NCI-H345 treated with DMSO at 0.1 percent for 48 hours (cell line): ENCODE data around the gene CD200.

Source experiments
- DNase-seq: peaks from one replicate; lab custom pipeline; 2025; ENCODE audit not compliant: unreplicated experiment; lab: John Stamatoyannopoulos, UW

CD200 gene

GRCh38 chr3:112331851-112332250 is 1.1 kb upstream of the CD200 start:
- no peak for DNase-seq

GRCh38 chr3:112333381-112334317 is 693 bp downstream of the CD200 start:
- no peak for DNase-seq

- DNase-seq: no peak
Observed at GRCh38 chr3:112334691-112335433, 1.9 kb downstream of the CD200 start.

- DNase-seq: no peak
Observed at GRCh38 chr3:112335434-112335781, 2.5 kb downstream of the CD200 start.

- DNase-seq: no peak
Observed at GRCh38 chr3:112338021-112338726, 5.2 kb downstream of the CD200 start.

- no peak for DNase-seq
Observed at GRCh38 chr3:112338727-112339056, 5.7 kb downstream of the CD200 start.

- DNase-seq: no peak
Observed at GRCh38 chr3:112339134-112339533, 6.2 kb downstream of the CD200 start.

GRCh38 chr3:112339609-112340008 is 6.7 kb downstream of the CD200 start:
- no peak for DNase-seq

- no peak for DNase-seq
Observed at GRCh38 chr3:112341386-112341785, 8.4 kb downstream of the CD200 start.

- no peak for DNase-seq
Observed at GRCh38 chr3:112345681-112346080, 12.7 kb downstream of the CD200 start.

- DNase-seq: no peak
Observed at GRCh38 chr3:112346491-112347122, 13.7 kb downstream of the CD200 start.

- DNase-seq: no peak
Observed at GRCh38 chr3:112348943-112349342, 16.0 kb downstream of the CD200 start.

- DNase-seq: no peak
Observed at GRCh38 chr3:112349557-112349956, 16.6 kb downstream of the CD200 start.

- no peak for DNase-seq
Observed at GRCh38 chr3:112350018-112350810, 17.3 kb downstream of the CD200 start.

- DNase-seq: no peak
Observed at GRCh38 chr3:112351036-112351435, 18.1 kb downstream of the CD200 start.

- DNase-seq: no peak
Observed at GRCh38 chr3:112351823-112352222, 18.9 kb downstream of the CD200 start.

GRCh38 chr3:112352720-112353119 is 19.8 kb downstream of the CD200 start:
- DNase-seq: no peak

GRCh38 chr3:112353365-112353764 is 20.4 kb downstream of the CD200 start:
- DNase-seq: no peak

GRCh38 chr3:112354642-112355306 is 21.8 kb downstream of the CD200 start:
- DNase-seq: no peak

- DNase-seq: no peak
Observed at GRCh38 chr3:112355307-112355687, 22.3 kb downstream of the CD200 start.
